ENCODE results near the gene LCLAT1. TPM values are rescaled to one million over a fixed set of nuclear protein-coding genes. Genes with fewer than 3 reads are reported as not detected.

The LCLAT1 gene
- total RNA-seq, 1 experiment from 2014 or later = 36.0 TPM

DNA sequence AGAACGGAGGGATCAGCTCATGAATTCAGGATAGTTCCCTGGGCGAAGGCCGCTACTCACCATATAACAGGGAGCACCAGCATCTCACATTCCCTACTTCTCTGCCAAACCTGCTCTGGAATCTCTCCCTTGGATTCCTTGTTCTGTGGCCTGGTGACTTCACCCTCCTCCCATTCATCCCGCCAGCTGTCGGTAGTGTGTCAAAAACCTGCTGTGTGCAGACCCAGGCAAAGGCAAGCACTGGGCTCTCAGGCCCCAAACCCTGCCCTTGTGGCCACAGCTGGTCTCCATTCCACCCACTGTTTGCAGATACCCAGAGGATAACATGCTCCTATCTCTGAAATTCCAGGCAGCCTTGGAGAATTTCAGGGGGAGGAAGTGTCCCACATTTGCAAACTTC is 208.6 kb downstream of the LCLAT1 start:
- BruUV-seq (replicated peaks) = no TSS peak
- no peaks in the 10 kb centered on the region for H3K36me3 ChIP-seq (ENCODE audit: control insufficient read depth, insufficient read depth, low read length)
- no peak overlapping the region for H3K27ac ChIP-seq (ENCODE audit: low read length)
- no peak for TF ChIP-seq POLR2AphosphoS5 (IDR thresholded peaks at IDR 0.05; ENCODE audit: low read depth, low read length)
- no peak for TF ChIP-seq SIN3A (IDR thresholded peaks at IDR 0.05; ENCODE audit: borderline replicate concordance, insufficient read depth, low read depth, low read length)
- TF ChIP-seq, protein P1, sequence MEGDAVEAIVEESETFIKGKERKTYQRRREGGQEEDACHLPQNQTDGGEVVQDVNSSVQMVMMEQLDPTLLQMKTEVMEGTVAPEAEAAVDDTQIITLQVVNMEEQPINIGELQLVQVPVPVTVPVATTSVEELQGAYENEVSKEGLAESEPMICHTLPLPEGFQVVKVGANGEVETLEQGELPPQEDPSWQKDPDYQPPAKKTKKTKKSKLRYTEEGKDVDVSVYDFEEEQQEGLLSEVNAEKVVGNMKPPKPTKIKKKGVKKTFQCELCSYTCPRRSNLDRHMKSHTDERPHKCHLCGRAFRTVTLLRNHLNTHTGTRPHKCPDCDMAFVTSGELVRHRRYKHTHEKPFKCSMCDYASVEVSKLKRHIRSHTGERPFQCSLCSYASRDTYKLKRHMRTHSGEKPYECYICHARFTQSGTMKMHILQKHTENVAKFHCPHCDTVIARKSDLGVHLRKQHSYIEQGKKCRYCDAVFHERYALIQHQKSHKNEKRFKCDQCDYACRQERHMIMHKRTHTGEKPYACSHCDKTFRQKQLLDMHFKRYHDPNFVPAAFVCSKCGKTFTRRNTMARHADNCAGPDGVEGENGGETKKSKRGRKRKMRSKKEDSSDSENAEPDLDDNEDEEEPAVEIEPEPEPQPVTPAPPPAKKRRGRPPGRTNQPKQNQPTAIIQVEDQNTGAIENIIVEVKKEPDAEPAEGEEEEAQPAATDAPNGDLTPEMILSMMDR (IDR thresholded peaks at IDR 0.05) = no peak
- no peak for TF ChIP-seq TCF7L2 (IDR thresholded peaks at IDR 0.05; ENCODE audit: low read depth, low read length)
- TF ChIP-seq, protein P2, sequence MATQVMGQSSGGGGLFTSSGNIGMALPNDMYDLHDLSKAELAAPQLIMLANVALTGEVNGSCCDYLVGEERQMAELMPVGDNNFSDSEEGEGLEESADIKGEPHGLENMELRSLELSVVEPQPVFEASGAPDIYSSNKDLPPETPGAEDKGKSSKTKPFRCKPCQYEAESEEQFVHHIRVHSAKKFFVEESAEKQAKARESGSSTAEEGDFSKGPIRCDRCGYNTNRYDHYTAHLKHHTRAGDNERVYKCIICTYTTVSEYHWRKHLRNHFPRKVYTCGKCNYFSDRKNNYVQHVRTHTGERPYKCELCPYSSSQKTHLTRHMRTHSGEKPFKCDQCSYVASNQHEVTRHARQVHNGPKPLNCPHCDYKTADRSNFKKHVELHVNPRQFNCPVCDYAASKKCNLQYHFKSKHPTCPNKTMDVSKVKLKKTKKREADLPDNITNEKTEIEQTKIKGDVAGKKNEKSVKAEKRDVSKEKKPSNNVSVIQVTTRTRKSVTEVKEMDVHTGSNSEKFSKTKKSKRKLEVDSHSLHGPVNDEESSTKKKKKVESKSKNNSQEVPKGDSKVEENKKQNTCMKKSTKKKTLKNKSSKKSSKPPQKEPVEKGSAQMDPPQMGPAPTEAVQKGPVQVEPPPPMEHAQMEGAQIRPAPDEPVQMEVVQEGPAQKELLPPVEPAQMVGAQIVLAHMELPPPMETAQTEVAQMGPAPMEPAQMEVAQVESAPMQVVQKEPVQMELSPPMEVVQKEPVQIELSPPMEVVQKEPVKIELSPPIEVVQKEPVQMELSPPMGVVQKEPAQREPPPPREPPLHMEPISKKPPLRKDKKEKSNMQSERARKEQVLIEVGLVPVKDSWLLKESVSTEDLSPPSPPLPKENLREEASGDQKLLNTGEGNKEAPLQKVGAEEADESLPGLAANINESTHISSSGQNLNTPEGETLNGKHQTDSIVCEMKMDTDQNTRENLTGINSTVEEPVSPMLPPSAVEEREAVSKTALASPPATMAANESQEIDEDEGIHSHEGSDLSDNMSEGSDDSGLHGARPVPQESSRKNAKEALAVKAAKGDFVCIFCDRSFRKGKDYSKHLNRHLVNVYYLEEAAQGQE (IDR thresholded peaks at IDR 0.05; ENCODE audit: insufficient read depth in 1 of 2, low read depth in 2 of 2, low read length in 1 of 2) = no peak
- H3K4me1 ChIP-seq (ENCODE audit: control insufficient read depth, insufficient read depth, low read length) = no peaks in the 10 kb centered on the region
- intact Hi-C loops (cut with micrococcal nuclease; ENCODE audit: unreplicated experiment) (no loop called here), in situ Hi-C loops (cut with HindIII; ENCODE audit: low pct_unique_long_range_greater_than_20kb, low sequenced_read_pairs) (no loop called here)
- no peaks in the 10 kb centered on the region for H3K27me3 ChIP-seq (ENCODE audit: control insufficient read depth, insufficient read depth, low read length)
- H3K4me3 ChIP-seq (ENCODE audit: low read depth in 2 of 2, low read length in 2 of 2) = no peak overlapping the region
- ChIA-PET CTCF (no interaction called here), POLR2A (no interaction called here)
- no peak for DNase-seq (ENCODE audit: low read depth, low spot score)
- H3K9me3 ChIP-seq (ENCODE audit: control insufficient read depth, insufficient read depth, low read depth, low read length) = no peaks in the 10 kb centered on the region
- ATAC-seq = no peak

DNA sequence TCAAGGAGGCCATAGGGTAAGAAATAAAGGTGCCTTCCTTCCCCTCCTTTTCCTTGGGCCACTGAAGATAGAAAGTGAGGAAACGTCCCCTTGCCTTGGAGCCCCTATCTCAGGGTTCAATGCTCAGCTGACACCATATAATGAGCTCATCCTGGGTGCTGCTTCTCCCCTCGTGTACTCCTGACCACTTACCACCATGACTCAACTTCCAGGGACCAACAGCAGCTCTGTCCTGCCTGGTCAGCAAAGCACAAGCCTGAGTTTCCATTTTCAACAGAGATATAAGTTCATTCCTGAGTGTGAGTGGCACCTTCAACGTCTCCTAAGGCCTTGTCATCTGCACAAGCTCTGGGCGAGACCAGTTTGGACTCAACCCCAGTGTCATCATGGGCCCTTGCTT is 209.0 kb downstream of the LCLAT1 start:
- DNase-seq (ENCODE audit: low read depth, low spot score) = no peak

More for the DNA sequence above, 209.0 kb downstream of the LCLAT1 start:
- no peaks in the 10 kb centered on the region for H3K9me3 ChIP-seq (ENCODE audit: control insufficient read depth, insufficient read depth, low read depth, low read length)
- H3K36me3 ChIP-seq (ENCODE audit: control insufficient read depth, insufficient read depth, low read length) = no peaks in the 10 kb centered on the region
- no peak overlapping the region for H3K4me3 ChIP-seq (ENCODE audit: low read depth in 2 of 2, low read length in 2 of 2)
- TF ChIP-seq POLR2AphosphoS5 (IDR thresholded peaks at IDR 0.05; ENCODE audit: low read depth, low read length) (no peak), SIN3A (IDR thresholded peaks at IDR 0.05; ENCODE audit: borderline replicate concordance, insufficient read depth, low read depth, low read length) (no peak), TCF7L2 (IDR thresholded peaks at IDR 0.05; ENCODE audit: low read depth, low read length) (no peak)
- TF ChIP-seq, protein P1 (IDR thresholded peaks at IDR 0.05) = no peak
- TF ChIP-seq, protein P2 (IDR thresholded peaks at IDR 0.05; ENCODE audit: insufficient read depth in 1 of 2, low read depth in 2 of 2, low read length in 1 of 2) = no peak
- in situ Hi-C loops (cut with HindIII; ENCODE audit: low pct_unique_long_range_greater_than_20kb, low sequenced_read_pairs) = no loop called here
- CTCF ChIA-PET = no interaction called here
- no TSS peak for BruUV-seq (replicated peaks)
- POLR2A ChIA-PET = no interaction called here
- intact Hi-C loops (cut with micrococcal nuclease; ENCODE audit: unreplicated experiment) = no loop called here
- no peak for ATAC-seq
- no peaks in the 10 kb centered on the region for H3K27me3 ChIP-seq (ENCODE audit: control insufficient read depth, insufficient read depth, low read length)
- no peak overlapping the region for H3K27ac ChIP-seq (ENCODE audit: low read length)
- no peaks in the 10 kb centered on the region for H3K4me1 ChIP-seq (ENCODE audit: control insufficient read depth, insufficient read depth, low read length)
